ENCODE data around the gene RREB1.

The RREB1 gene

DNA sequence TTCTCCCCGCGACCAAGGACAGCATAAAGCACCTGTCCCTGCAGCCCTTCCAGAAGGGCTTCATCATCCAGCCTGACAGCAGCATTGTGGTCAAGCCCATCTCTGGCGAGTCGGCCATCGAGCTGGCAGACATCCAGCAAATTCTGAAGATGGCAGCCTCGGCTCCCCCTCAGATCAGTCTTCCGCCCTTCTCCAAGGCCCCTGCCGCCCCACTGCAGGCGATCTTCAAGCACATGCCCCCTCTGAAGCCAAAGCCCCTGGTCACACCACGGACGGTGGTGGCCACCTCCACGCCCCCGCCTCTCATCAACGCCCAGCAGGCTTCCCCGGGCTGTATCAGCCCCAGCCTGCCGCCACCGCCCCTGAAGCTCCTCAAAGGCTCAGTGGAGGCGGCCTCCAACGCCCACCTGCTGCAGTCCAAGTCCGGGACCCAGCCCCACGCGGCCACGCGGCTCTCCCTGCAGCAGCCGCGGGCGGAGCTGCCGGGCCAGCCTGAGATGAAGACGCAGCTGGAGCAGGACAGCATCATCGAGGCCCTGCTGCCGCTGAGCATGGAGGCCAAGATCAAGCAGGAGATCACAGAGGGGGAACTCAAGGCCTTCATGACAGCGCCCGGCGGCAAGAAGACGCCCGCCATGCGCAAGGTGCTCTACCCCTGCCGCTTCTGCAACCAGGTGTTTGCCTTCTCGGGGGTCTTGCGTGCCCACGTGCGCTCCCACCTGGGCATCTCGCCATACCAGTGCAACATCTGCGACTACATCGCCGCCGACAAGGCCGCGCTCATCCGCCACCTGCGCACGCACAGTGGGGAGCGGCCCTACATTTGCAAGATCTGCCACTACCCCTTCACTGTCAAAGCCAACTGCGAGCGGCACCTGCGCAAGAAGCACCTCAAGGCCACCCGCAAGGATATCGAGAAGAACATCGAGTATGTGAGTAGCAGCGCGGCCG is 121.9 kb downstream of the RREB1 start:
- no peak for DNase-seq

DNA sequence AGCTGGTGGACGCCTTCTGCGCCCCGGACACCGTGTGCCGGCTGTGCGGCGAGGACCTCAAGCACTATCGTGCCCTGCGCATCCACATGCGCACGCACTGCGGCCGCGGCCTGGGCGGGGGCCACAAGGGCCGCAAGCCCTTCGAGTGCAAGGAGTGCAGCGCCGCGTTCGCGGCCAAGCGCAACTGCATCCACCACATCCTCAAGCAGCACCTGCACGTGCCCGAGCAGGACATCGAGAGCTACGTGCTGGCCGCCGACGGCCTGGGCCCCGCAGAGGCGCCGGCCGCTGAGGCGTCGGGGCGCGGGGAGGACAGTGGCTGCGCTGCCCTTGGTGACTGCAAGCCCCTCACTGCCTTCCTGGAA is 122.5 kb downstream of the RREB1 start:
- no peak for DNase-seq

DNA sequence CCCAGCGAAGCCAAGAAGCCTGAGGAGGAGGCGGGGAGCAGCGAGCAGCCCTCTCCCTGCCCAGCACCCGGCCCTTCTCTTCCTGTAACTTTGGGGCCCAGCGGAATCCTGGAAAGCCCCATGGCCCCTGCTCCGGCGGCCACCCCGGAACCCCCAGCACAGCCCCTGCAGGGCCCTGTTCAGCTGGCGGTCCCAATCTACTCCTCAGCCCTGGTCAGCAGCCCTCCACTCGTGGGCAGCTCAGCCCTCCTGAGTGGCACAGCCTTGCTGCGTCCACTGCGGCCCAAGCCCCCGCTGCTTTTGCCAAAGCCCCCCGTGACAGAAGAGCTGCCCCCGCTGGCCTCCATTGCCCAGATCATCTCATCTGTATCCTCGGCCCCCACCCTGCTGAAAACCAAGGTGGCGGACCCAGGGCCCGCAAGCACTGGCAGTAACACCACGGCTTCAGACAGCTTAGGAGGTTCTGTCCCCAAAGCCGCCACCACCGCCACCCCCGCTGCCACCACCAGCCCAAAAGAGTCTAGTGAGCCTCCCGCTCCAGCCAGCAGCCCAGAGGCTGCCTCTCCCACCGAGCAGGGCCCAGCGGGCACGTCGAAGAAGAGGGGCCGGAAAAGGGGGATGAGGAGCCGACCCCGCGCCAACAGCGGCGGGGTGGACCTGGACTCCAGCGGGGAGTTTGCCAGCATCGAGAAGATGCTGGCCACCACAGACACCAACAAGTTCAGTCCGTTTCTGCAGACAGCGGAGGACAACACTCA is 123.4 kb downstream of the RREB1 start:
- no peak for DNase-seq

DNA sequence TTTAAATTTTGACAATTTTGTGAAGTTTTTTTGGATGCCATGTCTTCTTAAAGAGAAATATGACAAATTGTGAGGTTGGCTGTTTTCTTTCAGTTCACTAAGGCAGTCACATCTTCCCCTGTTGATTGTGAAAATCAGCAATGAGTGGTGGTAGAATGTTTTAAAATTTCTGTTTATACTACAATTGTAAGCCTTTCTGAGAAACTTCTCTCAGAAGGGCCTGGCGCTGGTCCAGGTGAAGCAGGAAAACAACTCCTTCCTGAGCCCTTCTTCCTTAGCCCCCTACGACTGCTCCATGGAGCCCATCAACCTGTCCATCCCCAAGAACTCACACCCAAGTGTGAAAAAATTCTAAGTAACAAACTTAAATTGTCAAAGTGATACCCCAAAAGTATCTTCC is 124.6 kb downstream of the RREB1 start:
- DNase-seq, result no peak

DNA sequence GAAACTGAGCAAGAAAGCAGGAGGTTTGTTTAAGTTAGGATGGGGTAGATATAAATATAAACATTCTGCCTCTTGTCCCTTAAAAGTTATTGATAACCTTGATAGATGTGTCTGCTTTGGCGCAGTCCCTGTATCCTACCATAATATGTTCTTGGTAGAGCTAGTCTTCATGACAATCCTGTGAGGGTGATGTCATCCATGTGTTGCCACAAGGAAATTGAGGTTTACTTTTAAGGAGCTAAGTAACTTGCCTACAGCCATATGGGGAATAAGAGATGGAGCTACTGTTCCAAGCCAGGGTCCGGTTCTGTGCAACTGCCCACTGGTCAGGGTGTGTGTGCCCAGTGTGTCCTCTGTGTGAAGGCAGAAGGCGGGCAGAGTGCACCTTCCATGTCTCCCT is 126.8 kb downstream of the RREB1 start:
- no peak for DNase-seq

DNA sequence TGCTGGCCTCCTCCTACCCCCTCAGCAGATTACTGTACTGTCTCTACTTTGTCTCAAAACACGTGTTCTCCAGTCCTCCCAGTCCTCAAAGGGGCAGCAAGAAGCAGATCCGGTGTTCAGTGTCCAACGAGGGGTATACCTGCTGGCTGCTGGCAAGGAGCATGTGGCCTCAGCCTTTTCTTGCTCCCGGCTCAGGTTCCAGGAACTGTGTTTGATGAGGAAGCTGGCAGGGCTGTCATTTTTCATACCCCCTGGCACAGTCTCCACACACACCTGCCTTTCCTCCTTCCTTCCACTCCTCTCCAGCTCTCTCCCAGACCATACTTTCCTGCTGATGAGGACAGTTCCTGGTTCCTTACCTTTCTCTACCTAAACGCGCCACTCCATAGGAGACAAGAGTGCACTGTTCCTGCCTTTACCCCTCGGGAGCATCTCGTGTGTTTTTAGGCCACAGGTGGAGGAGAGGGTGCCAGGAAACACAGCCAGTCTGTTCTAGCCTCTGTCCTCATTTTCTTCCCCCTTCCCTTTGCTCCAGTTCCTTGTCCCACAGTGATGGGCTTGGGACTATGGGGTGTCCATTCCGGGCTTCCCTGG is 128.0 kb downstream of the RREB1 start:
- no peak for DNase-seq

DNA sequence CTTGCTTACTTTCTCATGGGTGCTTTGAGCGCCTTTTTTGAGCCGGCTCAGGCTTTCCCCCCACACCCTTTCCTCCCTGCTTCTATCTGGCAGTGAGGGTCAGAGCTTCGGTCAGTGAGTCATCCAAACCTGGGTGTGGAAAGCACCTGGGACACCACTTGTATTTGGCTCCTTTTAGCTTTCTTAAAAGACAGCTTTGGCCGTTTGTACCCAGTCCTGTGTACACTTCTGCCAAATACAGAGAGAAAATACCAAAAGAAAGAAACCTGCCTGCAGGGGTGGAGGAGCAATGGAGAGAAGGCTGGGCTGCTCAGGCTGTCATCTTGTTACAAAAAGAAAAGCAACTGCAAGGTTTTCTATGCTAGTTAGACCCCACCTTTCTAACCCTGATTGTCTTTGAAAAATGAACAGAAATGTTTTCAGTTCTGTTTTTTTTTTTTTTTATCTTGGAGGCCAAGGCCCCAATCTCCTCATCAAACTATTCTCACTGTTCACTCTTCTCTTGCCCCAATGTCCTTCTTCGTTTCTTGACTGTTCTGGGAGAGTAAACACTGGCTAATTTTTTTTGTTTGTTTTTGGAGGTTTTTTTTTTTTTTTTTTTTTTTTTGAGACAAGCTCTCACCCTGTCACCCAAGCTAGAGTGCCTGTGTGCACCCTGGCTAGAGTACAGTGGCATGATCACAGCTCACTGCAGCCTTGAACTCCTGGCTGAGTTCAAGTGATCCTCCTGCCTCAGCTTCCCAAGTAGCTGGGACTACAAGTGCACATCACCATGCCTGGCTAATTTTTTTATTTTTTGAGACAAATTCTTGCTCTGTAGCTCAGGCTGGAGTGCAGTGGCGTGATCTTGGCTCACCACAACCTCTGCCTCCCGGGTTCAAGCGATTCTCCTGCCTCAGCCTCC is 128.8 kb downstream of the RREB1 start:
- no peak for DNase-seq

DNA sequence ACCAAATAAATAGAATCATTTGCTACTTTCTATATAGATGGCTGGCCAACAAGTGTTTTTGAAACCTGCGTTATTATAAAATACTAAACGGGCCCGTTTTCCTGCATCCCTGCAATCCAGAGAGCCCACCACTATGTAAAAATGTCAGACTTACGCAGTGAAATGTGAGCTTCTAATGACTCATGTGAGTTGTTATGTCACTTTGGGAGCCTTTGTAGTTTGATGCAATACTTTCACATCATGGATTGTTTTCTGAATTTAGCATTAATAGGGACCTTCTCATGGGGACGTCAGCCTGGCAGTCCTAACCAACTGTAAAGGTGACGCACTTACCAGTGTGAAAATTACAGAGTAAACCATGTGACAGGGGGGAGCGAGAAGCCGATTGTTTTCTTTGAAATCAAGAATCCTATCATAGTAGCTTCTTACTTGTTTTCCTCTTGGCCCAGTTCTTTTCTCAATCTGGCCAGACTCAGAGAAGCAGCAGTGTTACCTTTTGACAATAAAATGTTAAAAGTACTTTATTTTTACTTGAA is 130.0 kb downstream of the RREB1 start:
- no peak for DNase-seq

DNA sequence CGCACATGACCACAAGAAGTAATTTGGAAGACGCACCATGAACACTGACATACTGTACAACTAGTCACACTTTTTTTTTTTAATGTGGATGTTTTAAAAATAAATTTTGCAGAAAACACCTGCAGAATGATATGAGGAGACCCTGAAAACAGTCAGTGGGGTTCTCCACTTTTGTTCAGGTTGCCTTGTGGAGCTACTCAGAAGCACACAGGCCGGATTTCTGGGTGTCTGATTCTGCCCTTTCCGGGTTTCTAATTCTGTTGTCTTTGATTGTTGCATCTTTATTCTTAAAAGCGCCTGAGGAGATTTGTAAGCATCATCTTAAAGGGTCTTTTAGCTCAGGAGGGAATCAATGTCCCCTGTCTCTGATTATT is 130.8 kb downstream of the RREB1 start:
- no peak for DNase-seq

DNA sequence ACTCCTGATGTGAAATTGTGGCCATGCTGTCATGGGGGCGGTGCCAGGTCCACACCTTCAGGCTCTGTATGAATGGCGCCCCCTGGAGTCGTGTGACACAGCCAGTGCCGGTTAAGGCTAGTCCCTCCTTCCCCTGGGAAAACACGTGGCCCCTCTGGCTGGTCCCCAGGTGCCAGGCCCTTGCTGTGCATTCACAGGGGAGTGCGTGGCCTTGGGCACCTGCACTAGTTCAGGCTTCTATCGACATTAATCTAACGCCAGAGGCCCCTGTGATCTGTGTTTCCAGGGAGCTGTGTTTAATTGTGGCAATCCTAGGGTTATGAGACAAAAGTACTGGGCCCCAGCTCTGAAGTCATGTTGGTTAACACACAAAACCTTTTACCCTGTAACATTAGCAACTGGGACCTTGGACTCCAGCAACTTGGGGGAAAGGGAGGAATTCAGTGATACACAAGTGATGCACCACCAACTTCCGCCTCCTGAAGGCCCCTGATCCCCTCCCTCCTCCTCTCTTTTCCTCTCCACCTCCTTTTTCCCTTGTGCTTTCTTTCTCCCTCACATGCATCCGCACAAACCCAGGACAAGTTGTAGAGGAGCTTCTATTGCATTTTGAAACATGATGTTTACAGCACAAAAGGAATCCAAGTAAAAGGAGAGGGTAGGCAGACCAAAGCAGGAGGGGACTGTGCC is 131.3 kb downstream of the RREB1 start:
- peak; percentile 18 for DNase-seq

DNA sequence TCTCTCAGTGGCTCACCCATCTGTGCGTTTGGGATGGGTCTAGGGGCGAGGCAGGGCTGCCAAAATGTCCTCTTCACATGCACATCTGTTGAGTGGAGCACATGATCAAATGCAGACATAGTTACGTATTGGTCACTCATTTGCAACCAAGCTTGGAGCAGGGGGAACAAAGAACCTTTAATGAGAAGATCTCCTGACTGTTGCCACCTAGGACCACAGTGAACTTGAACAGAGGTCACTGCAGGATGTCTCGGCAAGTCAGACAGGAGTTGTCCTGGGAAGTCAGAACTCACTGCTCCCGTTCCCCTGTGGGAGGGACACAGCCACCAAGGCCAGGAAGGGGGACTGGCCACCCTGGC is 131.8 kb downstream of the RREB1 start:
- no peak for DNase-seq

DNA sequence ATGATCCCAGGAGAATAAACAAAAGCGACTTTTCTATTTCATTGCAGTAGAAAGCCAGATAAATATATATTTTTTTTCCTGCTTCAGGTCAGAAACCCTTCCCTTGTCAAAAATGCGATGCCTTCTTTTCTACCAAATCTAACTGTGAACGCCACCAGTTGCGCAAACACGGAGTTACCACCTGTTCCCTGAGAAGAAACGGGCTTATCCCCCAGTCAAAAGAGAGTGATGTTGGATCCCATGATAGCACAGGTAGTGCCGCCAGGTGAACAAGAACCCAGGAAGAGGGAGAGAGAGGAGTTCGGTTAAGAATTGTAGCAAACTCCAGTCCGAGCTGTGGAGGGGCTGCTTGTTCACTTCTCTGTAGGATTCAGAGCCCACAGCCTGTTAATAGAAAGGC is 132.6 kb downstream of the RREB1 start:
- DNase-seq, result no peak

DNA sequence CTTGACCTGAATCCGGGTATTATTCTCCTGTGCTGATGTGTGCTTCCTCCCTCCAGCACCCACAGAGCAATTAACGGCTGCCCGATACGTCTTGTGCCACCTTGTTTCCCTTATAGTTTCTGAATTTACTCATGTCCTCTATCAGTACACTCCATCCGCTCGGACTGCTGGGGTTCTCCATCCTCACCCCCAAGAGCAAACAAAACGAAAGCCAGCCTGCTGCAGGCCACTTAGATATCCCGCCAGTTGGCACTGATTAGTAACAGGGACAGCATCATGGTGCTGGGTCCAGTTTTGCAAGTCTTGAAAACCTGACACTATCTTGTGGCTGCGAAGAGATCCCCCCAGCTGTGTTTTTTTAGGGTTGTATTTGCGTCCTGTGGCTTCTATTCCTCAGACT is 133.4 kb downstream of the RREB1 start:
- no peak for DNase-seq

DNA sequence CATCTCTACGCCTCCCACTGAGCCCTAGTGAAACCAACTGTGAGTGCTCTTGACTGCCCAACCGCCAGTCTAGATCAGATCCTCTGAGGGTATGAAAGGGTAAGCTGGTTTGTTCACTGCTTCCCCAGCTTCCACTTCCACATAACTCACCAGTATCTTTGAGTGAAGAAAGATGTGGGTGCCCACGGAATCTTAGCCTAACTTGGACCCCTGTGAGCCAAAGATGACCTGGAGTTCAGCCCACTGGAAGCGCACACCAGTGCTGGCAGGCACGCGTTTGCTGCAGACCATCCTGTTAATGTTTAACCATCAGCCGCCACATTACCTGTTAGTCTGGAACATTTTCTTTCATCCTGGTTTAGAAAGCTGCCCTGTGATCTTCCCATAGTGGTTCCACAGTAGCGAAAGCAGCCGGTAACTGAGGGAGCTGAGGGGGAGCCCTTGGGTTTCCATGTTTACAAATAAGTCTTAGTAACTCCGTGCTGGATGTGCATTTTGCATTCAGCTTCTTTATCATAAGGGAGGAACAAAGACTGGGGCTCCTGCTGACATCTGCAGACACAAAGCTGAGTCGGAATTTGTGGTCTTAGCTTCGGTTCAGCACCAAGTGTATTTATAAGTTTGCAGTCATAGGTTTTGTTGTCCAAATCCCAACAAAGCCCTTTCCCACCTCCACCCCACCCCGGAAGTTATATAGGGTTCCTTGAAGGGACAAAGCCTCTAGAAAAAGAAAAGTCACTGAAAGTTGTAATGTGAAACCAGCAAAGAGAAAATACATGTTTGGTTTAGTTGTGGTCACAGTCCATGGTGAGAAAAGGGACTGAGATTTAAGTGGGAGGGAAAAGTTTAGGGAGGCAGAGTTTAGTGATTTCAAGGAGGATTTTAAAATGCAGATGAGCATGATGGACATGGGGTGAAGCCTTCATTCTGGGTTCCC is 134.2 kb downstream of the RREB1 start:
- no peak for DNase-seq

DNA sequence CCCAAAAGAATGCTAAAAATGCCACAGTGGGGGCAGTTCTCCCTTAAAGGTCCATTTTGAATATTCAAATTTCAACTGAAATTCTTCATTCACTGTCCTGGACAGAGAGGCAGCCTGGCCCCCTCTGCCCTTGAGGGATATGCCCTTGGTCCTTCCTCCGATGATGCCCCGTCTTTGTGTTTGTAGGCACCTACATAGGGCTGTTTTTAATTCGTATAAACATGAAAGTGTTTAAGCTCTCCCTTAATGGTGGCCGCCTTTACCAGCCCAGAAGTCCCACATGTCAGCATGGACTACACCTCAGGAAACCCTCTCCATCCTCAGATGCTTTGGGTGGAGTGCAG is 135.0 kb downstream of the RREB1 start:
- DNase-seq, result no peak

DNA sequence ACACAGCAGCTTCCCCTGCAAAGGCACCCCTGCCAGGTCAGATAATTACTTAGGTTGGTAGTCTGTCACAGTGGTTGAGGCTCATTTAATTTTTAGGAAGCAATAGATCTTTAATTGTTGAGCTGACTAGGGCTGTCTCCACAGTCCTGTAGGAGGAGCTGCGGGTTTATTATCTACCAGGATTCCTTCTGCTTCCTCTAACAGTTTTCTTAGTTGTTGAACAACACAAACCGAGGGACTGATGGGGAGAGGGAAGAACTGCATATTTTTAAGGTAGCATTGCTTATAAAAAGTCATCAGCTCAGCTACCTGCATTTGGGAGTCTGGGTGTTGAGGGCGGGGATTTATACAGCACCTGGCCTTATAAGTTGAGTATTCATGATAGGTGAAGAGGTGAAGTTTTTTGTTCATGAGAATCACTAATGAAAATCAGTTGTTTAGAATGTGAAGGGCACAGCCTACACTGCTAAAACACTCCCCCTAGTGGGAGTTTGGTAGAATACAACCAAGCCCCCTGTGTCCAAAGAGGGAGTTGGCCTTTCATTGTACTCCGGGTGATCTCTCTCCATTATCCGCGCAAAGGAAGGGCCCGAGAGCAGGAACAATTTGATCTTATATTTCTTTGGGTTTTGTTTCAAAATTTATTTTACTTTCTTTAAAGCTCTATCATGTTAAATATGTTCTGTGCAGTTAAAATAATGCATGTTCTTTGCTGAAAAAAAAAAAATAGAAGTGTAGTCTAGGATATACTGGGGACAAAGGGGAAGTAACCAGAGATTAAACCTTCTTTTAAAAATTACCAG is 135.6 kb downstream of the RREB1 start:
- DNase-seq, result peak; percentile 21

DNA sequence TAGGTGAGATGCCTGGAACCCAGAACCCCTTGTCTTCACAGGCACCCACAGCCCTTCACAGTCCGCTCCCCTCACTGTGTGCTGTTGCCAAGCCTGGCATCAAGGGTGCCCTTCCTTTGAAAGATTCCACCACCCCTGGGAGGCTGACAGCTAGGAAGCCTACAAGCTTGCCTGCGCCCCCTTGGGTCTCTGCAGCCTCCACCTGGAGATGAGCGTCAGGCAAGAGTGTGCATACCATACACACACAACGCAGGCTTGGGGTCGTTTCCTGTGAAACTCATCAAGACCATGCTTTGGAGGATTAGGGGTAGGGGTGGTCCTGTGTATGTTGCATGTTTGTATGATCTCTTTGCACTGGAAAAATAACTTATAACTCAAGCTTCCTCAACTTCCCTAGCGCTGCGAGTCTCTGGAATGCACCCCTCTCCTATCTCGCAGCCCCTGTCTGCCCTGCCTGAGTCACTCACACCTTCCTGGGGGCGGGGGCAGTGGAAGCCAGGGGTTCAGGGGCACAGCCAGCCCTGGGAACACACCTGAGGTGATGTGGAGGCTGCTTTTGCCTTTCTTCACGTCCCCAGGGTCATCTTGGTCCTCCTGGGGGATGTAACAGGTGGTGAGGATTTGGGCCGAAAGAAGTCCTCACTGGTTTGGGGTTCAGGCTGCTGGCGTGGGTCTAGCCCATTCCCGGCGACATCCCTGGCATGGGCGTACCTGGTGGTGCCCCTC is 138.1 kb downstream of the RREB1 start:
- DNase-seq, result no peak

DNA sequence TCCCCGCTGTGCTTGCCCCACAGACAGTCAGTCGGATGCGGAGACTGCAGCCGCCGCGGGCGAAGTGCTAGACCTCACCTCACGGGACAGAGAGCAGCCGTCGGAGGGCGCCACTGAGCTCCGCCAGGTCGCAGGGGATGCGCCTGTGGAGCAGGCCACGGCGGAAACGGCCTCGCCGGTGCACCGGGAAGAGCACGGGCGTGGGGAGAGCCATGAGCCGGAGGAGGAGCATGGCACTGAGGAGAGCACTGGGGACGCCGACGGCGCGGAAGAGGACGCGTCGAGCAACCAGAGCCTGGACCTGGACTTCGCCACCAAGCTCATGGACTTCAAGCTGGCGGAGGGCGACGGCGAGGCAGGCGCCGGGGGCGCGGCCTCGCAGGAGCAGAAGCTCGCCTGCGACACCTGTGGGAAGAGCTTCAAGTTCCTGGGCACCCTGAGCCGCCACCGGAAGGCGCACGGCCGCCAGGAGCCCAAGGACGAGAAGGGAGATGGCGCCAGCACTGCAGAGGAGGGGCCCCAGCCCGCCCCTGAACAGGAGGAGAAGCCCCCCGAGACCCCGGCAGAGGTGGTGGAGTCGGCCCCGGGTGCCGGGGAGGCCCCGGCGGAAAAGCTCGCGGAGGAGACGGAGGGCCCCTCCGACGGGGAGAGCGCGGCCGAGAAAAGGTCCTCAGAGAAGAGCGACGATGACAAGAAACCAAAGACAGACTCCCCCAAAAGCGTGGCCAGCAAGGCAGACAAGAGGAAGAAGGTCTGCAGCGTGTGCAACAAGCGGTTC is 138.8 kb downstream of the RREB1 start:
- DNase-seq, result no peak

DNA sequence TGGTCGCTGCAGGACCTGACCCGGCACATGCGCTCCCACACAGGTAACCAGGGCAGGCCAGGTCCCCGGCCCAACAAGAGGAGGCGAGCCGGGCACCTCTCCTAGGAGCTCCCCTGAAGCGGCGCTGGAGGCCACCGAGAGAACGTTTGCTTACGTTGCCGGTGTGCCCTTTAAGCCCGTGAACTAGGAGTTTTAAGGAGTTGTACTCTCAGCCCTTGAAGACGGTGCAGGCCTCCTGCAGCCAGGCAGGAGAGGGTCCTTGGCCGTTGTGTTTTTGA is 139.4 kb downstream of the RREB1 start:
- no peak for DNase-seq
